Measurements from ENCODE around the gene SMIM9.
"Not testable (repeated sequence)": the region's sequence is repeated elsewhere in the genome, so short reads cannot be mapped to it uniquely, and the experiment has no call there.

SMIM9 gene

DNA sequence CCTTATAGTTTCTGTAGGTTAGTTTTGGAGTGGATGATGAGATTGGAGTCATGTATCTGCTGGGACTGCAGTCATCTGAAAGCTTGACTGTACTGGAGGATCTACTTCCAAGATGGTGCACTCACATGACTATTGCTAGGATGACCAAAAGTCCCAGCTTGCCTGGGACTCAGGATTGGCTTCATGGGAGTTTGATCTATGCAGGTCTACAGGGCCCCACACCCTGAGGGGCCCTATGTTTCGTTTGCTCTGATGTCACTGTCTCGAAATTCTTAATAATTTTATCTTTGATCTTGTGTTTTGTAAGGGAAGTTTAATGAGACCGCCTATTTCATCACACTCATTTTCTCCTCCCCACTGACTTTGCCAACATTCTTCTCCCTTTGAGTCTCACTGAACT, at the start of gene SMIM9:
TSS of gene SMIM9 (minus strand) at position 101 of the 400 bp plus-strand sequence. CDS start 3,806 bp downstream, outside the sequence.
- Mint-ChIP-seq H3K36me3 (no peaks in the 10 kb centered on the region), H3K27ac (no peak within 1 kb of the TSS), H3K4me3 (no peak within 1 kb of the TSS), H3K9me3 (ENCODE audit: low read depth) (no peaks in the 10 kb centered on the region), H3K27me3 (peaks cover 2% of the 10 kb centered on the region), H3K4me1 (ENCODE audit: low read depth) (peaks cover 2% of the 10 kb centered on the region)

DNA sequence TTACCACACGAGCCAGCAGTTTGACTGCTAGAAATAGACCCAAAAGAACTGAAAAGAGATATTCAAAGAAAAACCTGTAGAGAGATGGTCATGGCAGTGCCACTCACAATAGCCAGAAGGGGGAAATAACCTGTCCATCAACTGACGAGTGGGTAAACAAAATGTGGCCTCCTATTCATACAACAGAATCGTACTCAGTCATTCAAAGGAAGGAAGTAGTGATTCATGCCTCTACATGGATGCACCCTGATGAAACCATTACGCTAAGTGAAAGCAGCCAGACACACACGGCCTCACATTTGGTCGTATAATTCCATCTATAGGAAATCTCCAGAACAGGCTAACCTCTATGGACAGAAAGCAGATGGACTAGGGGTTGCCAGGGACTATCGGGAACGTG, 49.6 kb upstream of the SMIM9 start:
- H3K9me3 Mint-ChIP-seq (ENCODE audit: low read depth); H3K36me3 Mint-ChIP-seq; H3K4me1 Mint-ChIP-seq (ENCODE audit: low read depth); H3K27ac Mint-ChIP-seq; H3K4me3 Mint-ChIP-seq; H3K27me3 Mint-ChIP-seq: not testable (repeated sequence)

DNA sequence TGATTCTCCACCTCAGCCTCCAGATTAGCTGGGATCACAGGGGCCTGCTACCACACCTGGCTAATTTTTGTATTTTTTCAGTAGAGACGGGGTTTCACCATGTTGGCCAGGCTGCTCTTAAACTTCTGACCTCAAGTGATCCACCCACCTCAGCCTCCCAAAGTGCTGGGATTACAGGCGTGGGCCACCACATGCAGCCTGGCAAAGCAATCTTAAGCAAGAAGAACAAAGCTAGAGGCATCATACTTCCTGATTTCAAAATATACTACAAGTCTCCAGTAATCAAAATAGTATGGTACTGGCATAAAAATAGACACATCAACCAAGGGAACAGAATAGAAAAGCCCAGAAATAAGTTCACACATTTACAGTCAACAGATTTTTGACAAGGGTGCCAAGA, 38.9 kb upstream of the SMIM9 start:
- H3K4me1 Mint-ChIP-seq (ENCODE audit: low read depth), result no peaks in the 10 kb centered on the region
- no peaks in the 10 kb centered on the region for H3K36me3 Mint-ChIP-seq
- no peak overlapping the region for H3K4me3 Mint-ChIP-seq
- H3K27ac Mint-ChIP-seq, result no peak overlapping the region
- H3K9me3 Mint-ChIP-seq (ENCODE audit: low read depth), result no peaks in the 10 kb centered on the region
- H3K27me3 Mint-ChIP-seq, result no peaks in the 10 kb centered on the region

DNA sequence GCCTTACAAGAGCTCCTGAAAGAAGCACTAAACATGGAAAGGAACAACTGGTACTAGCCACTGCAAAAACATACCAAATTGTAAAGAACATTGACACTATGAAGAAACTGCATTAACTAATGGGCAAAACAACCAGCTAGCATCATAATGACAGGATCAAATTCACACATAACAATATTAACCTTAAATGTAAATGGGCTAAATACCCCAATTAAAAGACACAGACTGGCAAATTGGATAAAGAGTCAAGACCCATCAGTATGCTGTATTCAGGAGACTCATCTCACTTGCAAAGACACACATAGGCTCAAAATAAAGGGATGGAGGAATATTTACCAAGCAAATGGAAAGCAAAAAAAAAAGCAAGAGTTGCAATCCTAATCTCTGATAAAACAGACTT, 34.1 kb upstream of the SMIM9 start:
- not testable (repeated sequence) for H3K36me3 Mint-ChIP-seq; H3K27ac Mint-ChIP-seq; H3K27me3 Mint-ChIP-seq; H3K4me1 Mint-ChIP-seq (ENCODE audit: low read depth); H3K9me3 Mint-ChIP-seq (ENCODE audit: low read depth); H3K4me3 Mint-ChIP-seq

DNA sequence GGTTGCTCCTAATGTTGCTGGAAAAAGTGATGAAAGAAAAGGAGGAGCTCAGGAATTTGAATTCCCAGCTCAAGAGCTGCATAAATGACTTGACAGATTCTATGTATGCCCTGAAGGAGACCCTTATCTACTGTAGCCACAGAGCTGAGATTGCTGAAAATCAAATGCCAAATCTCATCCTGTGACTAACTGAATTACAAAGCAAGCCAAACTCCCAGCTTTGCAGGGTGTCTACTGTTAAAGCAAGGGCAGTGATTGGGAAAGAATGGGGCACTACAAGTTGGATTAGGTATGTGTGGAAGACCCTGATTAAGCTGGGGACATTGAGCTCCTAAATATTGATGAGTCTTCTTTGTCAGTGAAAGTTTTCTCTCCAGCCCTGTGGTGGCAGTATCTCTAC, 20.8 kb upstream of the SMIM9 start:
- Mint-ChIP-seq H3K27me3 (no peaks in the 10 kb centered on the region), H3K4me3 (no peak overlapping the region), H3K36me3 (peaks cover 11% of the 10 kb centered on the region), H3K9me3 (ENCODE audit: low read depth) (no peaks in the 10 kb centered on the region), H3K4me1 (ENCODE audit: low read depth) (no peaks in the 10 kb centered on the region), H3K27ac (no peak overlapping the region)

DNA sequence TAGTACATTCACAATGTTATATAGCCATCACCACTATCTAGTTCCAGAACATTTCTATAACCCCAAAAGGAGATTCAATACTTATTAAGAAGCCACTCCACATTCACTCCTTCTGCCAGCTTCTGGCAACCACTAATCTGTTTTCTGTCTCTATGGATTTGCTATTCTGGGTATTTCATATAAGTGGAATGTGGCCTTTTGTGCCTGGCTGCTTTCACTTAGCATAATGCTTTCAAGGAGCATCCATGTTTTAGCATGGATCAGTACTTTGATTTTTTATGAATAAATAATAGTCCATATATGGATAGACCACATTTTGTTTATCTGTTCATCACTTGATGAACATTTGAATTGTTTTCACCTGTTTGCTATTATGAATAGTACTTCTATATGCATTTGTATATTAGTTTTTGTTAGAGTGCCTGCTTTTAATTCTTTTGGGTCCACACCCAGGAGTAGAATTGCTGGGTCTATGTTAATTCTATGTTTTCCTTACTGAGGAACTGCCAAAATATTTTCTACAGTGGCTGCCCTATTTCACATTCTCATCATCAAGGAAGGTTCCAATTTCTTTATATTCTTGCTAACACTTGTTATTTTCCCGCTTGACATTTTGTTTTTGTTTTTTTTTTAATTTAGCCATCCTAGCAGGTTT, 16.6 kb upstream of the SMIM9 start:
- Mint-ChIP-seq H3K4me1 (ENCODE audit: low read depth) (no peaks in the 10 kb centered on the region), H3K9me3 (ENCODE audit: low read depth) (no peaks in the 10 kb centered on the region), H3K4me3 (no peak overlapping the region), H3K36me3 (peaks cover 7% of the 10 kb centered on the region), H3K27me3 (no peaks in the 10 kb centered on the region), H3K27ac (no peak overlapping the region)

DNA sequence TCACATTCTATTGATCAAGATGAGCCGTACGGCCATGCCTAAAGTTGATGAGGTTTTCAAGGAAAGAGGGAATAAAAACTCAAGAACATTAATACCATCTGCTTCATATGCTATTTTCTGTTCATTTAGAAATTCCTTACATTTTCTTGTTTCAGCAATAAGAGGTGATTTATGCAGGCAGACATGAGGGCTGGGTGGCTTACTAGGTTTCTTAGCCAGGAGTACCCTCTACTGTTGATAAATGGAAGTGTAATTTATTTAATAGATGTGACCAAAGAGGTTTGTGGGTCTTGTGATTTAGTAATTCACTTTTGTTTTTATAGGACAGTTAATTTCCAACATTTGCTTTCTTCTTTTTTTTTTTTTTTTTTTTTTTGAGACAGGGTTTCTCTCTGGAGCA, 6.4 kb upstream of the SMIM9 start:
- Mint-ChIP-seq H3K27ac (no peak overlapping the region), H3K36me3 (no peaks in the 10 kb centered on the region), H3K9me3 (ENCODE audit: low read depth) (no peaks in the 10 kb centered on the region), H3K27me3 (no peaks in the 10 kb centered on the region), H3K4me3 (no peak overlapping the region), H3K4me1 (ENCODE audit: low read depth) (no peaks in the 10 kb centered on the region)

DNA sequence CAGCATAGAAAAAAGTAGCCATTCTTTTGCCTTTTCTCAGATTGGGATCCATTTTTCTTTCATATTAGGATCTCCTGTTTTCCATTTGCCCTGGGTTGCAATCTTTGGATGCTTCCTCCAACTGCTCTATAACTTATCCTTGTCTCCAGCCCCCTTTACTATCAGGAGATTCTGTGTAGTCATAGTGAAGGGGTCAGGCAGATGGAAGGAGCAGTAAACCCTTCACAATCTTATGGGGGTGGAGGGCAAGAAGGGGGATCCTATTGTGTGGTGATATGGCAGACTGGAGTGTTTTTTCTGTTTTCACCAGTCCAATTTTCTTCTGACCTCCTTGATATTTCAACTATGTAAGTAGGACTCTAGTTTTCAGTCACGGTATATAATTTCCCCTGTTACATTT, 1.7 kb upstream of the SMIM9 start:
- no peaks in the 10 kb centered on the region for H3K9me3 Mint-ChIP-seq (ENCODE audit: low read depth)

DNA sequence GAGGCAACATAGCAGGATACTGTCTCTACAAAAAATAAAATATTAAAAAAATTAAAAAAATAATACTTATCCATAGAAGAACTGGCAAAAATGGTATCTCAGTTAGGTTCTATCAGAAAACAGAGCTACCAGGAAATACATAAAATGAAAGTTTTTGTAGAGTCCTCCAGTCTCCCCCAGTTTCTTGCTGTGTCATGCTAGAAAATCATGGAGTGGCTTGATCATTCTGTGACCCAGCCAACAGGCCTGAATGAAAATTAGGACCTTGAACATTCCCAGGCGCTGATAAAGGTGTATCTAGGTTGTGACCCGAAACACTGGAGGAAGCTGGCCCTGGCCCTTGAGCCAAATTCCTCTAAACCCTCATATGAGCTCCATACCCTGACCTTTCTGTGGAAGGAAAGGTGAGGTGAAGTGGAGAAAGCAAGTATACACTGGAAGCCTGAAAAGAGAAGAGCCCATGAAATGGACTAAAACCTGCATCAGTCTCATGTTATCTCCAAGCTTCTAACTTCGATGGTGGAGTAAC, 652 bp downstream of the SMIM9 start:
- peaks cover 2% of the 10 kb centered on the region for H3K27me3 Mint-ChIP-seq
- H3K9me3 Mint-ChIP-seq (ENCODE audit: low read depth), result no peaks in the 10 kb centered on the region
- H3K4me3 Mint-ChIP-seq, result no peak overlapping the region
- H3K4me1 Mint-ChIP-seq (ENCODE audit: low read depth), result peaks cover 6% of the 10 kb centered on the region
- no peak overlapping the region for H3K27ac Mint-ChIP-seq
- no peaks in the 10 kb centered on the region for H3K36me3 Mint-ChIP-seq

More for the DNA sequence above, 1.7 kb upstream of the SMIM9 start:
- H3K27ac Mint-ChIP-seq, result no peak overlapping the region
- no peaks in the 10 kb centered on the region for H3K36me3 Mint-ChIP-seq
- no peak overlapping the region for H3K4me3 Mint-ChIP-seq
- no peaks in the 10 kb centered on the region for H3K4me1 Mint-ChIP-seq (ENCODE audit: low read depth)
- H3K27me3 Mint-ChIP-seq, result peaks cover 2% of the 10 kb centered on the region

DNA sequence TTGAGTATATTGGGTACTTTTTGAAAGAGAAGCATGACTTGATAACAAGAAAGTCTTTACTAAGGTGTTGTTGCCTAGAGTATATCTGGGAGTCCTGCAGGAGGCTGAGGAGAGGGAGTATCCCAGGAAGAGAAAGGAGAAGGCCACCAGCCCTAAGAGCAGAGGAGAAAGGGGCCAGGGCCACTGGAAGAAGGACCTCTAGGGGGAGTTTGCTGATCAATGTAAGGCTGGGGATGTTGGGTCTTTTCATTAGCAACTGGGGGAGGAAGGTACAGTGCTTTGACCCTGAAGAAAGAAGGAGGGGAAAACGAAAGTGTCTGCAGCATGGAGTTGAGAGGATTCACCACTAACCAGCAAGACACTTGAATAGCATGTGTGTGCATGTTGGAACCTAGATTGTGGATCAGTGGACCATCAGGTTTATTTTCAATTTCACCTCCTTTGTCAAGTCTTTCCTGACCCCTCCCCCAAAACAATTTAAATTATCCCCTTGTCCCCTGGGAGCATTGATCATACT, 4.5 kb downstream of the SMIM9 start:
- Mint-ChIP-seq H3K27me3 (peaks cover 2% of the 10 kb centered on the region), H3K4me1 (ENCODE audit: low read depth) (peaks cover 10% of the 10 kb centered on the region), H3K4me3 (no peak overlapping the region), H3K36me3 (no peaks in the 10 kb centered on the region), H3K27ac (no peak overlapping the region), H3K9me3 (ENCODE audit: low read depth) (no peaks in the 10 kb centered on the region)

DNA sequence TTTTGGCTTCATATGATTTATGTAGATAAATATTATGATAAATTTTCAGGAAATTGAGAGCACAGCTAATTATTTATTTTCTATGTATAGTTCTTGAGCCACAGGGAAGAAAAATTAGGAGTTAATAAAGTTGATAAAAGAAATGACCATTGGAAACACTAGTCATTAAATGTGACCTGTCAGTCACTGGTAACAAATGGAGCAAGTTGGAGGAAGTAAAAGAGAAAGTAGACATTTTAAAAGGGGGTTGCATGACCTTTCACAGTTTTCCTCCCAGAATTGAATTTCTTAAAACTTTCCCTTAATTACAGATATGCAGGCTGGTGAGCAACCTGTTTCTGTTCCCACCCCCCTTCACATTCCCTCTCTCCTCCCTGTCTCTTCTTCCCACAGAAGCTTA, 5.3 kb downstream of the SMIM9 start:
- Mint-ChIP-seq H3K27ac (no peak overlapping the region), H3K27me3 (peaks cover 2% of the 10 kb centered on the region), H3K36me3 (no peaks in the 10 kb centered on the region), H3K9me3 (ENCODE audit: low read depth) (no peaks in the 10 kb centered on the region), H3K4me1 (ENCODE audit: low read depth) (peaks cover 10% of the 10 kb centered on the region), H3K4me3 (no peak overlapping the region)

DNA sequence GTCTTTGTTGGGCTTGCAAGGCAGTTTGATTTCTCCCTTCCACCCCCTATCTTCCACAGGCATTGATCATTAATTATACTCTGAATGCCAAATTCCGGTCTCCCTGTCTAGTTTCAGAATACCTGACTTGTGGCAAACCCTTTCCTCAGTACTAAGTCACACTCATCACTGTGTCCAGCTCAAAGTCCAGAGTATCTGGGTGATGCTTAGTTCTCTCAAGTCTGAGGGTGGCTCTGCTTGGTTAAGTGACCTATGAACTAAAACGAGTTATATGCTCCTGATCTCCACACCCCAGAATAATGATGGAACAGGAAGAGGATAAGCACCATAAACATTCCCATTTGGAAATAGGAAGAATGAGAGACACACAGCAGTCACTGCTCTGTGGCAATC, 6.5 kb downstream of the SMIM9 start:
- peaks cover 10% of the 10 kb centered on the region for H3K4me1 Mint-ChIP-seq (ENCODE audit: low read depth)
- H3K36me3 Mint-ChIP-seq, result no peaks in the 10 kb centered on the region
- no peak overlapping the region for H3K4me3 Mint-ChIP-seq
- H3K9me3 Mint-ChIP-seq (ENCODE audit: low read depth), result no peaks in the 10 kb centered on the region
- peaks cover 2% of the 10 kb centered on the region for H3K27me3 Mint-ChIP-seq
- no peak overlapping the region for H3K27ac Mint-ChIP-seq

DNA sequence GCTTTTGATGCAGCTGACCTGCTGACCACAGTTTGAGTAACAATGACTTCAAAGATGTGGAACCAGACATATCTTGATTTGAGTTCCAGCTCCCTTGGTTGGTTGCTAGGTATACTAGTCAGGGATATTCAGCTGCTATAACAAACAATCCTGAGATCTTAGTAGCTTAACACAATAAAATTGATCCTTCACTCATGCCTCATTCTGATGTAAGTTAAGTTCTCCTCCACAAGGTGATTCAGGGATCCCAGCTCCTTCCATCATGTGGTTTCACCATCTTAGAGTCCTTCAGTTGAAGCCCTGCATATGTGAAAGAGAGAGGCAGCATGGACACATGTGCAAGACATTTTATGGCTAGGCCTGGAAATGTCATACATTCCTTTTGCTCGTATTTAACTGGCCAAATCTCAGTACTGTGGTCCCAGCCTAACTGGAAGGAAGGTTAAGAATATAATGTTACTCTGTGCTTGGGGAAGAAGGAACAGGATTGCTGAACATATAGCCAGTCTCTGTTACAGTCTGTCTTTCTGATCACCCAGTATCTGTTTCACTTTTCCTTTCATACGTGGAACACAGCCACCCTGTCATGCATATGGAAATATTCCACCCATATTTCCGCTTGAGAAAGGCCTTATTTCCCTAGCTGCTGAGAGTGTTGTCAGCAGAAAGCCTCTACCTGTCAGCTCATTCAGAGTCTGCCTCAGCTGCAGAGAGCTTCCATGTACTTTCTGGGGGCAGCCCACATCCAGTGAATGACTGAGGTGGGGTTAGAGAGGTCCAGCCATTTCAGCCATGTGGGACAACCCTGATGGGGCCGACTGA, 7.1 kb downstream of the SMIM9 start:
- Mint-ChIP-seq H3K4me3 (no peak overlapping the region), H3K9me3 (ENCODE audit: low read depth) (no peaks in the 10 kb centered on the region), H3K36me3 (no peaks in the 10 kb centered on the region), H3K27me3 (peaks cover 2% of the 10 kb centered on the region), H3K4me1 (ENCODE audit: low read depth) (peaks cover 10% of the 10 kb centered on the region), H3K27ac (no peak overlapping the region)

DNA sequence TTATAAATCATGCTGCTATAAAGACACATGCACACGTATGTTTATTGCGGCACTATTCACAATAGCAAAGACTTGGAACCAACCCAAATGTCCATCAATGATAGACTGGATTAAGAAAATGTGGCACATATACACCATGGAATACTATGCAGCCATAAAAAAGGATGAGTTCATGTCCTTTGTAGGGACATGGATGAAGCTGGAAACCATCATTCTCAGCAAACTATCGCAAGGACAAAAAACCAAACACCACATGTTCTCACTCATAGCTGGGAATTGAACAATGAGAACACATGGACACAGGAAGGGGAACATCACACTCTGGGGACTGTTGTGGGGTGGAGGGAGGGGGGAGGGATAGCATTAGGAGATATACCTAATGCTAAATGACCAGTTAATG, 8.9 kb downstream of the SMIM9 start:
- H3K4me1 Mint-ChIP-seq (ENCODE audit: low read depth), result peaks cover 10% of the 10 kb centered on the region
- H3K36me3 Mint-ChIP-seq; H3K9me3 Mint-ChIP-seq (ENCODE audit: low read depth); H3K4me3 Mint-ChIP-seq; H3K27ac Mint-ChIP-seq; H3K27me3 Mint-ChIP-seq: not testable (repeated sequence)

DNA sequence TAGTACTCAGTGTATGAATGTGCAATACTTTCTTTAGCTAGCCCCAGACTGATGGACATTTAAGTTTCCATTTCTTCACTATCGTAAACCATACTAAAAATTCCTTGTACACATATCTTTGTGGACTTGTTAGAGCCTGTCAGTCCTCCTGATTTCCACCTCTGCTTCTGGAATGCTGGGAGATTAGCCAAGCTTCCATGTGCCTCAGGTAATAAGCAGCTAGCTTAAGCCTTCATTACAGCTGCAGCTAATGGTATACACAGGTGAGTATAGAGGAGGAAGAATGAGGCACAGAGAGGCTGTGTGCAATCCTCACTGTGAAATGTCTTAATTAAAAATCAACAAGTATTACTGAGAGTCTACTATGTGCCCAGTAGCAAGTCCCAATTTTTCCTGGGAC, 9.8 kb downstream of the SMIM9 start:
- H3K27ac Mint-ChIP-seq, result no peak overlapping the region
- H3K9me3 Mint-ChIP-seq (ENCODE audit: low read depth), result no peaks in the 10 kb centered on the region
- H3K4me1 Mint-ChIP-seq (ENCODE audit: low read depth), result peaks cover 9% of the 10 kb centered on the region
- no peak overlapping the region for H3K4me3 Mint-ChIP-seq
- H3K36me3 Mint-ChIP-seq, result no peaks in the 10 kb centered on the region
- H3K27me3 Mint-ChIP-seq, result no peaks in the 10 kb centered on the region
